GM21723 (cell line): Measurements from ENCODE around the gene RNF40.
"Not testable (repeated sequence)": the region's sequence is repeated elsewhere in the genome, so short reads cannot be mapped to it uniquely, and the experiment has no call there.

ENCODE experiments used
- ATAC-seq: cut with Tn5 transposase; IDR thresholded peaks from one replicate; pipeline ENCODE4 v1.9.1; 2021; ENCODE audit warnings: mild to moderate bottlenecking, moderate library complexity; ENCODE audit not compliant: unreplicated experiment

RNF40 gene

GRCh38 chr16:30780549-30780948 is 18.4 kb downstream of the RNF40 start:
- ATAC-seq: no peak

GRCh38 chr16:30782486-30783279 is 20.6 kb downstream of the RNF40 start:
- ATAC-seq: no peak

GRCh38 chr16:30783280-30784109 is 21.4 kb downstream of the RNF40 start:
- no peak for ATAC-seq

DNA sequence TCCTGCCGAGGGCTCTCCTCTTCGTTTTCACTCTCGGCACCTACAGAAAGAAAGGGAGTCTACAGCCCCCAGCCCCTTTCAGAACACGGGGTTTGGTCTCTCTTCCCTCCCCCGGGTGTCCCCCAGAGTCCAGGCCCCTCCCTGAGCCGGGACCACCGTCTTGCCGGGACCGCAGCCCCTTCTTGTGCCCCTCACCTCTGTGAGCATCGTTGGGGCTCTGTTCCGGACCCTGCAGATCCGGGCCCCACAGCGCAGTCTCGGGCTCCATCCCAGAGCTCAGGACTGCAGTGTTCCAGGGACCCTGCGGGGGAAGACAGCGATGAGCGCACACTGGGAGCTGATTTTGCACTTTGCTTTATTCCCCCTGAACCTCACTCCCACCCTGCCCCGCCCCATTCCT is 22.1 kb downstream of the RNF40 start:
- ATAC-seq: no peak

- ATAC-seq: no peak
Observed at GRCh38 chr16:30785126-30786106, 23.3 kb downstream of the RNF40 start.

DNA sequence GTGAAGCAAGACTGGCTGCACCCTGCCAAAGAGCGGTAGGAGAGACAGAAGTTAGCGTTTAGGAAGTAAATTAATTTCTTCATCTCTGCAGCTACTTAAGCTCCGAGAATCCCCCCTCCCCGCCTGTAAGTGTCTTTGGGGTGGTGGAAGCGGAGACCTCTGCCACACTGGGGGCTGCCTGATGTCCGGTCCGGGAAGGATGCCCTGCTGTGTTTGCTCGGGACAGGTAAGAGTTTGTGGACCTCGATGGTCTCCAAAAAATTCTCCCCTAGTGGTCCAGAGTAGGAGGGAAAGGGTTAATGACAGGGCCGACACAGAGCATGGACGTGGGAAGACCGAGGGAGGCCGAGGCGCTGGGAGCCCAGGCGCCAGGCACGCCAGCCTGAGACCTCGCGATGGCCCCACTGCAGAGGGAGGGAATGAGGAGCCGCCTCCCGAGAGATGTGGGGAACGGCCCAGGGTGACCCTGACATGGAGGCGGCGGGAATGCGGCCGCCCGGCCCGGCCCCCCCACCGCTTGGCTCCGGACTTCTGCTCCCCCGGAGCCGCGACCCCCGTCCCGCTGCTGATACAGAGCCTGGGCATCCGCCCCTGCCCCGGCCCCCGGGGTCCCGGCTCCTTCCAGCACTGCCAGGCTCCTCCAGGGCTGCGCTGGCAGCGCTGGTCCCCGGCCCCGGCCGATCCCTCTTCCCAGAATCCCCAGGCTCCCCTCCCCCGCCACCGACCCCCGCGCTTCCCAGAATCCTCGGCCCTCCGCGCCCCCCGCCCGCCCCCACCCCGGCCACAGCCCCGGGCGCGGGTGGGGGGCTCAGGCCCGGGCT is 24.2 kb downstream of the RNF40 start:
- ATAC-seq: no peak

DNA sequence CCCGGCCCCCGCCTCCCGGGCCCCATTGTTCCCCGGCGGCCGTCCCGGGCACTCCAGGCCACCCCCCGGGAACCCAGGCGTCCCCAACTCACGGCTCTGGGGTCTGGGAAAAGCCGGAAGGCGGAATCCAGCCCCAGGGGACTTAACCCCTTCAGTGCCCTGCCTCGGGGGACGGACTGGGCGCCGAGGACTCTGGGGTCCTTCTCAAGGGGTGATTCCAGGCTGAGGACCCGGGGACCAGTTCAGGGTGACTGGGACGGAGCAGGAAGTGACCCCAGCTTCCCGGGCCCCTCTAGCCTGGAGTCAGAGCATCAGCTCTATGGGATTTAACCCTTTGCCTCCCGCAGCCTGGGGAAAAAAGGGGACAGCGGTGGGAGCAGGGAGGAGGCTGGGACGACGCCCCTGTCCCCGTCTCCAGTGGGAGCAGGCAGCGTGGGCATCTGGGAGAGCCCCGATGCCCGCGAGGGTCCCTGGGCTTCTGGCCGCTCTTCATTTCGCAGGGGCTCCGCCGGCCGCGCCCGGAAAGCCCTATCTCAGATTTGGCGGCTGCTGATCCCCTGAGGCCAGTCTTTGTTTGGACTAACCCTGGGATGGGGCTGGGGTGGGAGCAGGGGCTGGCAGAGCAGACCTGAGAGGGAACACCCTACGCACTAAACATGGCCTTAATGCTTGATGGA is 25.0 kb downstream of the RNF40 start, which contains the start of gene ZNF629:
TSS of gene ZNF629 (minus strand) at position 270 of the 677 bp plus-strand sequence. CDS start 2,723 bp downstream, outside the sequence.
- no peak for ATAC-seq

DNA sequence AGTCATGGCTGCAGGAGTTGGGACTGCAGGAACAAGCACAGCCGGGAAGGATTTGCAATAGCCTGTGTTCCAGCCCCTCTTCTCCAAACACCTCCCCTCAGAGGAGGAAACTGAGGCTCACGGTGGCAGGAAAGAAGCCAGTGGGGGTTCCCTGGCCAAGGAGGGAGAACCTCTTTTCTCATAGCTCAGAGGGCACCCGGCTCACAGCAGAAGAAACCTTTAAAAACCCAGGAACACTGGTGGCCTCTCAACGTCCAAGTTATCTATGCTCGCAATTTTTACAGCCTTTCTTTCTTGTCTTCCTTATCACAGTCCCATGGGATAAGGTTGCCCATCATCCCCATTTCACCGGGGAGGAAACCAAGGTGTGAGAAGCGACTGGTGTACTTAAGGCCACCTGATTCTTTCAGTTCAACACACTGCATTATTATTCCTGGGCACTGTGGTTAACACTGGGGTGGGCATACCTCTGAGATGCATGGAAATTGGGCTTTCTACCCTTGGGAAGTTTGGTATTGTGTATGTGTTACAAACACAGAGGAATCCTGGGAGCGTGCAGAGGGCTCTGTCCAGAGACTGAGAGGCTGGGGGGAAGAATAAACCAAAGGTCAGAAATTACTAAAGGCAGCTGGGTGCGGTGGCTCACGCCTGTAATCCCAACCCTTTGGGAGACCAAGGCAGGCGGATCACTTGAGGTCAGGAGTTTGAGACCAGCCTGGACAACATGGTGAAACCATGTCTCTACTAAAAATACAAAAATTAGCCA is 25.7 kb downstream of the RNF40 start:
- ATAC-seq: no peak

- no peak for ATAC-seq
Observed at GRCh38 chr16:30793508-30794069, 31.5 kb downstream of the RNF40 start.

- ATAC-seq: no peak
Observed at GRCh38 chr16:30794634-30795033, 32.5 kb downstream of the RNF40 start.

GRCh38 chr16:30797670-30798309 is 35.7 kb downstream of the RNF40 start:
- ATAC-seq: no peak

DNA sequence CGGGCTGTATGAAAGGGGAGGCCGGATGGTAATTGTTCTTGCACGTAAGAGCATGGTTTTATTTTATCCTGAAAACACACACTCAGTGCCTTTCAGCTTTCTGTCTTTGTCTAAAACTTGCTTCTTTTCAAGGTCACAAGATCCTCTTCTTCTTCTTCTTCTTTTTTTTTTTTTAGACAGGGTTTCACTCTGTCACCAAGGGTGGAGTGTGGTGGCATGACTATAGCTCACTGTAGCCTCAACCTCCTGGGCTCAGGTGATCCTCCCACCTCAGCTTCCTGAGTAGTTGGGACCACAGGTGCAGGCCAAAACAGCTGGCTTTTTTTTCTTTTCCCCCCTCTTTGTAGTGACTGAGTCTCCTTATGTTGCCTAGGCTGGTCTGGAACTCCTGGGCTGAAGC is 40.8 kb downstream of the RNF40 start:
- ATAC-seq: no peak

GRCh38 chr16:30805056-30805369 is 42.9 kb downstream of the RNF40 start:
- no peak for ATAC-seq

DNA sequence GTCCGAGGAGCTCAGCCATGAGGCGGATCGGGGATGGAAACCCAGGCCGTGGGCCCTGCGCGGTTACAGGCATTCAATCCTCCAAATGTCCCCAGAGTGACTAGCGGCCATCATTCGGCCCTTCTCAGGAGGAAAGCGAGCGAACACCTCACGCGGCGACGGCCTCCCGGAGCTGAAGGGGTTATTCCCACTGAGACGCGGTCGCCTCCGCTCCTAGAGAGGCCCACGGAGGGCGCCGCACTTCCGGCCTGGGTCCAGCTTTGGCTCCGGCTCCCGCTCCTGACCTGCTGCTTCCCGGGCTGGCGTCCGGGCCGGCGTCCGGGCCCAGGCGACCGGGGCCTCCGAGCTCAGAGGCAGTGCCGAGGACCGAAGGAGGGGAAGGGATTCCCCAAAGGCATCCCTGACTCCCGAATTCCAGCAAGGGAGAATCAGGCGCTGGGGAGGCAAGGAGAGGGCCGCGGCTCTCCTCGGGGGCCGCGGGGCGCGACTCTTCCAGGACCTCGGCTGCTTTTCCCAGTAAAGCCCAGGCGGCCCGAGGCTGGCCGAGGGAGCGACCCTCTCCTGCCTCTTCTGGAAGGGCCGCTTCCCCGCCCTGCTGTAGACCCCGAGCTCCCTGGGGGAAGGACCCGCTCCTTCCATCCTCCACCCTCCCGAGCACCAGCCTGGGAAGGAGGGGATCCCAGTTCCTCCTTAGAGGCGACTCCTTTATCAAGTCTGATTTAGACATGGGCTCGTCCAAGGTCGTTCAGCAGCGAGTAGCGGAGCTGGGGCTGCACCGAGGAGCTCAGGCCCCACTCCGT is 43.4 kb downstream of the RNF40 start:
- no peak for ATAC-seq

- no peak for ATAC-seq
Observed at GRCh38 chr16:30808146-30808545, 46.0 kb downstream of the RNF40 start.

GRCh38 chr16:30808890-30809426 is 46.8 kb downstream of the RNF40 start:
- ATAC-seq: not testable (repeated sequence)

- ATAC-seq: not testable (repeated sequence)
Observed at GRCh38 chr16:30809675-30810074, 47.6 kb downstream of the RNF40 start.
